GM21619 (cell line): ENCODE data around the gene RXRA.

Experiments
- ATAC-seq: cut with Tn5 transposase; IDR thresholded peaks from one replicate; pipeline ENCODE4 v1.9.1; 2021; ENCODE audit not compliant: unreplicated experiment

RXRA gene

GRCh38 chr9:134429007-134429406 is 102.8 kb downstream of the RXRA start:
- no peak for ATAC-seq

DNA sequence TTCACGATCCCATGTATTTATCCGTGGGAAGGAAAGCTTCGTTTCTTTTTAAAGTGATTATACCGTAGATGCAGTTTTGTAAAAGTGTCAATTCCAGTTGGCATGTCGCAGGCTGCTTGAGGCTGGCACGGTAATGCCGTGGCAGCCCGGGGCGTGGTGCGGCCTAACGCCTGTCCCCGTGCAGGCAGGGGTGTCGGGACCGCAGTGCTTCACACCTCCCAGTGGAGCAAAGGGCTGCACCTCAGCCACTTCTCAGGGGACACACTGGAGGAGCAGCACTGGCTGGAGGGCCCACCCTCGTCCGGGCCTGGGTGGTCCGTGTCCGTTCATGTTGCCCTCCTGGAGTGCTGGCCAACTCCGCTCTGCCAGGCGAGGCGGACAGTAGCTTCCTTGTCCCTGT is 103.2 kb downstream of the RXRA start:
- no peak for ATAC-seq

DNA sequence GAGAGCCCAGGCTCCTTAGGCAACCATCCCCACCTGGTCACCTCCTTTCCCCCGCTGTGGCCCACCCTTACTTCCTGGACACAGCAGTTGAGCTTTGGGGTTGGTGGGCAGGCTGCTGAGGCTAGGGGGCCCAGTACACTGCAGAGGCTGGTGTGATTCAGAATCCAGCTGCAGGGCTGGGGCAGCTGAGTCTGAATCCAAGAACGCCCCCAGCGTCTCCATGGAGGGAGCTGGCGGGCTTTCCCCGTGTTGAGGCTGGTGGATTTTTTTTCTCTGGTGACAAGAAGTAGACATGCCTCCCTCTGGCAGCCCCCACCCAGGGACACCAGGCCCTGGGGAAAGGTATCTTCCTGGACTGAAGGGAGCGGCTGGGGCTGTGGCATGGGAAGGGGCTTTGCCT is 104.8 kb downstream of the RXRA start:
- no peak for ATAC-seq

DNA sequence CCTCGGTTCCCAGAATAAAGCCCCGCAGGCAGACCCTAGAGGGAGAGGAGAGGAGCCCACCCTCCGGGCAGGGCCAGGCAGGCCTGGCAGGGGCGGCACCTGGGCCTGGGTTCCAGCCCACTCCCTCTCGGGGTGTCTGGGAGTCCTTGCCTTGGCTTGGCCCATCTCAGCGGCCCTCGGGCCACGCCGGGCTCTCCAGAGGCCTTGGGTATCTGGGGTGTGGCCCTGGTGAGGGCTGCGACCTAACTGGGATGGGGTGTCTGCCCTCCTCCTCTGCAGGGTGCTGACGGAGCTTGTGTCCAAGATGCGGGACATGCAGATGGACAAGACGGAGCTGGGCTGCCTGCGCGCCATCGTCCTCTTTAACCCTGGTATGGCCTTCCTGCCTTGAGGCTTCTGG is 105.4 kb downstream of the RXRA start:
- ATAC-seq, result no peak

DNA sequence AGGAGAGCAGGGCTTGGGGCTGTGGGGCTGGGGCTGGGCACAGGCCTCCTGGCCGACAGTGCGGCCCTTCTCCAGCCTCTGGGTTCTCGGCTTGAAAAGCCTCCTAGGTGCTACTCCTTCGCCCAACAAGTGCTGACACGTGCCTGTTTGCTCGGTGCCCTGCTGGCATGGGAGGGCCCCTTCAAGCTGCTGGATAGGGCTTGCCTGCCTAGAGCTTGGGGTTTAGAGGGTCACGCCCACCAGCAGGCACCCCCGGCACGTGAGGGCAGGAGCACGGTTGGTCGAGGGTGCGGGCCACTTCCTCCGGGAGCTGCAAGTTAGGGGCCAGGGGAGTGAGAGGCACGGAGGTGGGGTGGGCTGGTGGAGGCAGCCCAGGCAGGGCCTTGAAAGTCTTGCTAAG is 106.2 kb downstream of the RXRA start:
- no peak for ATAC-seq

- ATAC-seq, result no peak
These were observed 106.8 kb downstream of the RXRA start for GRCh38 chr9:134433101-134433500.

- ATAC-seq, result no peak
These were observed 107.9 kb downstream of the RXRA start for GRCh38 chr9:134433909-134434882.

GRCh38 chr9:134434894-134435506 is 108.7 kb downstream of the RXRA start:
- no peak for ATAC-seq

GRCh38 chr9:134435550-134436378 is 109.5 kb downstream of the RXRA start:
- ATAC-seq, result no peak

- ATAC-seq, result no peak
These were observed 110.1 kb downstream of the RXRA start for GRCh38 chr9:134436379-134436762.

DNA sequence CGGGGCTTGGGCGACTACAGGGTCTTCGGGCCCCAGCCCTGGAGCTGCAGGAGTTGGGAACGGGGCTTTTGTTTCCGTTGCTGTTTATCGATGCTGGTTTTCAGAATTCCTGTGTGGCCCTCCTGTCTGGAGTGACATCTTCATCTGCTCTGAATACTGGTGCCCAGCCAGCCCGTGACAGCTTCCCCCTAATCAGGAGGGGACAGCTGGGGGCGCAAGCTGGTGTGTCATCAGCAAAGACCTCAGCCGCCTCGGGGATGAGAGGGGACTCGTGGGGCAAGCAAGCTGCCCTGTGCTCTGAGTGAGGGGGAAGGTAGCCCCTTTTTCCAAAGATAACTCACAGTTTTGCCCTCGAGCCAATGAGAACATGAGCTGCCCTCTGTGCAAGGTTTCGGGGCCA is 110.7 kb downstream of the RXRA start:
- no peak for ATAC-seq

GRCh38 chr9:134437403-134438194 is 111.3 kb downstream of the RXRA start:
- no peak for ATAC-seq

DNA sequence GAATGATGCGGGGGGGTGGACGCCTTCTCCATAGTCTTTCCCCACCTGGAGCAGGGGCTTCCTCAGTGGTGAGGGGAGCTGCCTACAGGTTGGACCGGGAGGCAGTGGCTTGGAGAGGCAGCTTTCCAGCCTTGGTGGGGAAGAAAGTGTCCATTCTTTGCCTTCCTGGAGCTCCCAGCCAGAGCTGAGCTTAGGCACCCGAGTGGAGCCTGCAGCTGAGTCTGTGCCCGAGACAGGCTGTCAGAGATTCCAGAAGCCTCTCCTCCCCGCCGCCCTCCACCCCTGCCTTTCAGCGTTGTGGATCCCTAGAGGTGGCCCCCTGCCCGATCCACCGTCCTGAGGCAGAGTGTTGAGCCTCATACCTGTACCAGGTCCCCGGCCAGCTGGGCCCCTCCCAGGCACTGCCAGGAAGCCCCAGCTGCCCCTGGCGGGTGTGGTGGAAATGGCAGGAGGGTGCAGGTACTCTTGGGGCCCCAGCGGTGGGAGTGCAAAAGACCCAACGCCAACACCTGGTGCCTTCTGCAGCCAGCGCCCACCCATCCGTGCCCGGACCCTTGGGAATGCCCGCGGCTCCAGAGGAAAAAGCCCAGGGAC is 112.0 kb downstream of the RXRA start:
- no peak for ATAC-seq

GRCh38 chr9:134439368-134439784 is 113.1 kb downstream of the RXRA start:
- no peak for ATAC-seq

DNA sequence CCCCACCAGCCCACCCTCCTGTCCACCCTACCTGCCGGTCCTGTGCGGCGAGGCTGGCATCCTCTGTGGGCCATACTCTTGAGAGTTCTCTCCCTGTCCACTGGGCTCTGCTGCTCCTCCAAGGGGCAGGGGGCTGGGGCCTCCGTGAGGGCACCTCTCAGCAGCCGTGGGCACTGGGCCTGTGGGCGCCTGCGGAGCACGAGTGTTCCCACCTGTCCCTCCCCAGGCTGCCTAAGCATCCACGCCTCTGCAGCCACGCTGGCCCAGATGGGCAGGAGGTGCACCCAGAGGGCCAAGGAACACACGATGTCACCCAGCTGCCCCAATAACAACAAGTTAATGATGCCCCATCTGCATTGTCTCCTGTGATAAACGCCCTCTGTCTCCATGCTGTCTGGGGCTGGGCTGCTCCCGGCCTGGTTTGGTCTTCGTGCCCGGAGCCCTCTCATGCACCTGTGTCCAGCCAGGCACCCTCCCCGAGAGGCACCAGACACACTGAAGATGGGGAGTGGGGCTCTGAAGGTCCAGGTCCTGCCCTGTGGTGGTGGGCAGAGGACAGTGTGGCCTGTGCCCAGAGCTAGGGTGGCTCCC is 114.5 kb downstream of the RXRA start:
- no peak for ATAC-seq

DNA sequence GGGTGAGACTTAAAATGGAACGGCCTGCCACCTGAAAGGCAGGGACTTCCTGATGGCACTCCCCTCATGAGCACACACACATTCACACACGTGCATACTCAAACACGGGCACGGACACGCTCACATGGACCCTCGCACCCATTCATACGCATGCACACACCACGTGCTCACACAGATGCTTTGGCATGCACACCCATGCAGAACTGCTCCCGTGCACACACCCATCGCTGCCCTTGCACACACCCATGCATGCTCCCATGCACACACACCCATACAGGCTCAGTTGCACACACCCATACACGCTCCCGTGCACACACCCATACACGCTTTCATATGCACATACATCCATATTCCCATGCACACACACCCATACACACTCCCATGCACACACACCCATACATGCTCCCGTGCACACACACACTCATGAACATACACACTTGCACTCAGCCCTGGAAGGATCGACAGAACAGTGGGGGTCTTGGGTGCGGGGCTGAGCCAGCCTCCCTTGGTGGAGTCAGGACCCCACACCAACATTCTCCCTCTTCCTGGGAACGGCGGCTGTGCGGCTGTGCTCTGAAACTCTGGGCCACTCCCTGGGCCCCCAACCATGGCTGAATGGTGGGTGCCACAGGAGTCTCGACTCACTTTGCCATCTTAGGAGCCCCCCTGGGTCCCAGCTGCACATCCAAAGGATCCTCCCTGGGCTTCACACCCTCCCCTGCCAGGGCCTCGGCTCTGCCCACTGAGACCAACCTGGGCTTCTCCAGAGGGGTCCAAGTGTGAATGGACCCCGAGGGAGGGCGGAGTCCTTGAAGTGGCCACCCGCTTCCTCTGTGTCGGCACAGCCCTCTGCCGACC is 115.2 kb downstream of the RXRA start:
- ATAC-seq, result no peak

GRCh38 chr9:134442085-134442474 is 115.8 kb downstream of the RXRA start:
- ATAC-seq, result no peak

GRCh38 chr9:134442486-134443173 is 116.4 kb downstream of the RXRA start:
- ATAC-seq, result no peak
